ENCODE data around the gene TBC1D1.
"Not testable (repeated sequence)": the region's sequence is repeated elsewhere in the genome, so short reads cannot be mapped to it uniquely, and the experiment has no call there.

The TBC1D1 gene

DNA sequence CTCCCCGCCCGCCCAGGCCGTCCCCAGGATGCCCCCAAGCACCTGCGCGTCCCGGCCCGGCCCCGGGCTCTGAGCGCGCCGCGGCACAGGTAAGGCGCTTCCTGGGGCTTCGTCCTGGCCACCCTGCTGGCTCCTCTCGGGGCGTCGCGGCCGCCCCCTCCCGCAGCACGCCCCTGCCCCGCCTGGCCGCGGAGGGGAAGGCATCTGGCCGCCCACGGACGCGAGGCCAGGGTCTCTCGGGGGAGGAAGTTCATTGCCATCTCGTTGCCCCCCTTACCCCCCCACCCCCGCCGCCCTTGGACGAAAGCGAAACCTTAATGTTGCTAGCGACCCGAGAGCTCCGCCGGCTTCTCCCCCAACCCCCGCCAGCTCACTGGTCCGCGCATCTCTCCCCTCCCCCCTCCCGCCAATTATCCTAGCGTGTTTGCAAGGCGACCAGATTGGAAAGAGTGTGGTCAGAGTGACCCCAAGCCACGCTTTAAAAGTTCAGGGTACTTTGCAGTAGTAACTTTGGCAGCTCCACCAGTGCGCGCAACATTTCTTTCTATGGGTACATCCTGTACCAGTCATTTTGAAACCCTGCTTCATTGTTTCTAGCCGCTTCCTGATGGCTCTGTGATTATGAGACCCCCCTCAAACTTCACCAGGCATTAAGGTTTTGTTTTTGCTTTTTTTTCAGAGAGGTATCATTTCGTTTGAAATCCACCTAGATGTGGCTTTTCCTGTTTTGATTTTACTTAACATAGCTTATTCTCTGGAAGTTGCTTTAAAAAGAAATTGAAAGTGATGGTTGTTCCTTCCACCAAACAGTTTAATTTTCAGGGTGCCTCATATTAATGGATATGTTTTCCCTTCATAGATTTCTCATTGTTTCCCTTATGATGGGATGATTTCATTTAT, 626 bp downstream of the TBC1D1 start:
- no peak for DNase-seq (ENCODE audit: low read depth)

DNA sequence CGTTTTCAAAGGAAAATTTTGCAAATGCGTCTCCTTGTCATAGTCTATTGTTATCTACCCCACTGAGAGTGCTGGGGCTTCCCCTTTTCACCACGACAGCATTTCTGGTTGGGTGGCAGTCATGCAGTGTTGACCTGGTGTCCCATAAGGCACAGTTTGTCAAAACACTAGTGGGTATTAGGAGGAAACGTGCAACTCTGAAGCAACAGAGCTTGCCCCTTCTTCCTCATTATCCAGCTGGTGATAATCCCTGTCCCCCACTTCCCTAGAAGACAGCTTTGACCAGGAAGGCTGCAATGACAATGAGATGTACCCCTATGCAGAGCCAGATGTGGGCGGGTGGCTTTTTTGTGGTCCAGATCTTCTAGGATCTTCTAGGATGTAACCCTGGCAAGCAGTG, 1.8 kb downstream of the TBC1D1 start:
- DNase-seq (ENCODE audit: low read depth): no peak

DNA sequence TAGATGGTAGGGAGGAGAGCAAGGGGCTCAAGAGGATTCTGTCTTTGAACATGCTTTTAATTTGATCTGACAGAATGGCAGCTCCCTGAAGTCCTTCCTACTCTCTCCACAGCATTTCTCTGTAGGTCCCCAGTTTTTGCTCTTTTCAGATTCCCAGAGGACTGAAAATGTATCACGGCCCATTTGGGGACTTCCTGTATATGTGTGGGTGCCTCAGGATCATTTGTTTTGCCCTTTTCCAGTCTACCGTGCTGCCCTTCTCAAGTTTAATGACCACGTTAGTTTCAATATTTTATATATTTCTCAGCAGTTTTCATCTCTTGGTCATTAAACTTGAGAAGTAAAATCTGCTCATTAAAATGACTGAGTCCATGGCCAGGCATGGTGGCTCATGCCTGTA, 2.3 kb downstream of the TBC1D1 start:
- no peak for DNase-seq (ENCODE audit: low read depth)

- no peak for DNase-seq (ENCODE audit: low read depth)
Measured at GRCh38 chr4:37895271-37895670, 4.4 kb downstream of the TBC1D1 start.

- DNase-seq (ENCODE audit: low read depth): no peak
Measured at GRCh38 chr4:37896206-37896860, 5.4 kb downstream of the TBC1D1 start.

GRCh38 chr4:37902212-37902611, 11.3 kb downstream of the TBC1D1 start:
- no peak for DNase-seq (ENCODE audit: low read depth)

DNA sequence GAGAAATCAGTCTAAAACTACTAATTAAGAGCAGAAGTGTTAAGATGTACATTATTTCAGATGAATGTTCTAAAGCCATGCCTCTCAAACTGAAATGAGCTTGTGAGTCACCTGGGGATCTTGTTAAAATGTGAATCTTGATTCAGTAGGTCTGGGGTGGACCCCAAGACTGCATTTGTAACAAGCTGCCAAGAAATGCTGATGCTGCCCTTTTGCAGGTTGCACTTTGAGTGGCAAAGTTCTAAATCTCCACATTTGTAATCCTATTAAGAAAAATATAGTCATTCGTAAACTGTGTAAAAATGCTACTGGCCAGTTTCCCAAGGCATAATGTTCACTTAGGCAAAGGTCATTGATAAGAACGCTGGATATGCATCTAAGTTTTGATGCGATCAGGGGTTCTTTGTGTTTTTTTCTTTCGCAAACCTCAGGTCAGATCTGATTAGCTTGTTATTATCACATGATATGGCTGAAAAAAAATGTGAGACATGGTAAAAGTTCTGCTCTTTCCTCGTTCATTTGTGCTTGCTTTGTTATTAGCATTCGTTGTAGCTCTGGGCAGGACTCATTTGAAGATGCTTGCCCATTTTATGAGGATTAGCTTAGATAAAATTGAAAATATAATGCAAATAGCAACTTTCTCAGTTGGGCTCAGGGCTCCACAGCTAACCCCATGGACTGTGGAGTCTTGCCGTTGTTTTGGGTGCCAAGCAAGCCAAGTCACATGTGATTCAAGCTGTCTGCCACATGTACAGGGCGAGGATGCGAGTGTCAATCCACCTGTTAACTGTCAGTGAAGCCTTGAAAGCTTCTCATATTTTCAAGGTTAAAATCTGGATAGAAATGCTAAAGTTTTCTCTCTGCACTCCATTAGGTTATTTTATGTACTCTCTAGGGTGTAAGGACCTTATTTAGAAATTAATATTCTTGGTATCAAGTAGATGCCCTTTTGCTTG, 12.1 kb downstream of the TBC1D1 start:
- no peak for DNase-seq (ENCODE audit: low read depth)

GRCh38 chr4:37903901-37904300, 13.0 kb downstream of the TBC1D1 start:
- DNase-seq (ENCODE audit: low read depth): no peak

- DNase-seq (ENCODE audit: low read depth): no peak
Measured at GRCh38 chr4:37904824-37905223, 13.9 kb downstream of the TBC1D1 start.

DNA sequence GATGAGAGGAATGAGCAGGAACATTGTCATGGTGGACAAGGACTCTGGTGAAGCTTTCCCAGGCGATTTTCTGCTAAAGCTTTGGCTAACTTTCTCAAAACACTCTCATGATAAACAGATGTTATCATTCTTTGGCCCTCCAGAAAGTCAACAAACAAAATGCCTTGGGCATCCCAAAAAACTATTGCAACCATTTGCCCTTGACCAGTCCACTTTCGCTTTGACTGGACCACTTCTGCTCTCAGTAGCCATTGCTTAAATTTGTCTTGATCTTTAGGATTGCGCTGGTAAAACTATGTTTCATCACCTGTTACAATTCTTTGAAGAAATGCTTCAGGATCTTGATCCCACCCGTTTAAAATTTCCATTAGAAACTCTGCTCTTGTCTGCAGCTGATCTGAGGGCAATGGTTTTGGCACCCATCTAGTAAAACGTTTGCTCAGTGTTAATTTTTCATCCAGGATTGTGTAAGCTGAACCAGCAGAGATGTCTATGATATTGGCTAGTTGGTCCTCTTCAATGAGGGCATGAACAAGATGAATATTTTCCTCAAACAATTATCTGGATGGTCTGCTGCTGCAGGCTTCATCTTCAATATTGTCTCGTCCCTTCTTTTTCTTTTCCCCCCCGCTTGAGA, 14.8 kb downstream of the TBC1D1 start:
- no peak for DNase-seq (ENCODE audit: low read depth)

GRCh38 chr4:37908488-37909331, 17.8 kb downstream of the TBC1D1 start:
- no peak for DNase-seq (ENCODE audit: low read depth)

DNA sequence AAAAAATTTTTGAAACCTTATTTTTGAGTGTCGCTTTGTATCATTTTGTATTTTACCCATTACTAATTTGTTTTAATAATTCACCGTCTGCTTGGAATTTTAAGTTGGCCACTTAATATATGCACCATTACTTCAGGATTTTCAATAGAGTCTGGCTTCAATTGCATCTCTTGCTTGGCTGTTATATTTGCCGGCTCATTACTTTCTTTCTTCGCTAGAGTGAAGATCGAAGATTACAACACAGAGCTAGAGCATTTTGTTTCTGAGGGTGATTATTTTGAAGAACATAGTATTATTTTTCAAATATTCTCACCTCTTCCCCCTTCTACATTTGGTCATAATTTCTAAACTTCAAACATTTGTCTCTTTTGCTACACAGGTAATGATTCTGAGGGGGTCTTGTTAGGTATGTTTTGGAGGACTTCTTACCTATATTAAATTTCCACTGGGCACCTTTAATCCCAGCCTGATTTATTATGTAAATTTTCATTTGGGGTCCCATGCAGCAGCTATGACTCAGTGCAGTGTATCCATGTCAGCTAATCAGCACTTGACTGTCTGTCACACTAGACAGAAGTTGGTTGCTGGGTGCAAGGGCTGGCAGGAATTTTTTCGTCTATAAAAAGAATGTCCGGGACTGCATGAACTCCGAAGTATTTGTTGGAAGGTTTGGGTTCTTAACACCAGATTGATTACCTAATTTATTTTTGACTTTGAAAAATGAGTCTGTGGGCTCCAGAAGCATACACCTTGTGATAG, 18.6 kb downstream of the TBC1D1 start:
- no peak for DNase-seq (ENCODE audit: low read depth)

- DNase-seq (ENCODE audit: low read depth): no peak
Measured at GRCh38 chr4:37910091-37910486, 19.2 kb downstream of the TBC1D1 start.

DNA sequence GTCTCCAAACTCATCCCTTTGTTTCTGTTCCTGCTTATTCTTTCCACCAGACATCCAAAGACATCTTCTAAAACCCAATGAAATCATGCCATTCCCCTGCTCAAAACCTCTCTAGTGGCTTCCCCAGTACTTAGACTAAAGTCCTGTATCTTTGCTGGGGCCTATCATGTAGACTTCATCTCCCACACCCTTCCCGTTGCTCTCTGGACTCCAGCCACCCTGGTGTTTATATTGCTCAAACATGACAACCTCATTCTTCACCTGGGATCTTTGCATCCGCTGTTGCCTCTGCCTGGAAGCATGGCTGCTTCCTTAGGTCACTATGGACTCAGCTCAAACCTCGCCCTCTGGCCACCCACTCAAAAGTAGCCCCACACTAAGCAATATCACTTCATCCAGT, 23.7 kb downstream of the TBC1D1 start:
- DNase-seq (ENCODE audit: low read depth): no peak

DNA sequence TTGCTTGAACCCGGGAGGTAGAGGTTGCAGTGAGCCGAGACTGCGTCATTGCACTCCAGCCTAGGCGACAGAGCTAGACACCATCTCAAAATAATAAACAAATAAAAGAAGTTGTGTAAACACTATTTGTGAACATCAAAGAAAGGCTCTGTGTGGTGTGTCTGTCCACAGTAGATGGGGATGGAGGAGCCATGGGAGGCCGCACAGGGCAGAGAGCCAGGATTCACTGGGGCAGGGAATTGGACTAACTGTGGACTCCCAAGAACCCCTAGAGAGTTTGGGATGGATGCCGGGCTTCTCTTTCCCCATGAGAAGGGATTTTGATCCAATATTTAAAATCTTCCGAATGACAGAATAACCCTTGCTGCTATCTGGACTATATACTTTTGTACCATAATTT, 26.5 kb downstream of the TBC1D1 start:
- no peak for DNase-seq (ENCODE audit: low read depth)

GRCh38 chr4:37918653-37919052, 27.8 kb downstream of the TBC1D1 start:
- DNase-seq (ENCODE audit: low read depth): no peak

- no peak for DNase-seq (ENCODE audit: low read depth)
Measured at GRCh38 chr4:37922328-37922727, 31.4 kb downstream of the TBC1D1 start.

GRCh38 chr4:37923089-37923488, 32.2 kb downstream of the TBC1D1 start:
- DNase-seq (ENCODE audit: low read depth): not testable (repeated sequence)

- DNase-seq (ENCODE audit: low read depth): no peak
Measured at GRCh38 chr4:37924946-37925345, 34.1 kb downstream of the TBC1D1 start.

- no peak for DNase-seq (ENCODE audit: low read depth)
Measured at GRCh38 chr4:37927434-37927833, 36.5 kb downstream of the TBC1D1 start.
